Kasumi-1 (cell line): Measurements from ENCODE around the gene PPP1R27.

Experiments
- DNase-seq, 2 experiments: peaks; one replicate each; lab custom pipeline; 2025; lab: John Stamatoyannopoulos, UW

PPP1R27 gene

GRCh38 chr17:81804559-81805399 lies 30.1 kb downstream of the PPP1R27 start:
- no peak for DNase-seq

- no peak for DNase-seq
These were observed 30.9 kb downstream of the PPP1R27 start, which contains the start of gene GCGR for GRCh38 chr17:81803728-81804558. Gene GCGR, plus strand, starts transcription at chr17:81804150. Its CDS starts 4,869 bp downstream, at chr17:81809019.

DNA sequence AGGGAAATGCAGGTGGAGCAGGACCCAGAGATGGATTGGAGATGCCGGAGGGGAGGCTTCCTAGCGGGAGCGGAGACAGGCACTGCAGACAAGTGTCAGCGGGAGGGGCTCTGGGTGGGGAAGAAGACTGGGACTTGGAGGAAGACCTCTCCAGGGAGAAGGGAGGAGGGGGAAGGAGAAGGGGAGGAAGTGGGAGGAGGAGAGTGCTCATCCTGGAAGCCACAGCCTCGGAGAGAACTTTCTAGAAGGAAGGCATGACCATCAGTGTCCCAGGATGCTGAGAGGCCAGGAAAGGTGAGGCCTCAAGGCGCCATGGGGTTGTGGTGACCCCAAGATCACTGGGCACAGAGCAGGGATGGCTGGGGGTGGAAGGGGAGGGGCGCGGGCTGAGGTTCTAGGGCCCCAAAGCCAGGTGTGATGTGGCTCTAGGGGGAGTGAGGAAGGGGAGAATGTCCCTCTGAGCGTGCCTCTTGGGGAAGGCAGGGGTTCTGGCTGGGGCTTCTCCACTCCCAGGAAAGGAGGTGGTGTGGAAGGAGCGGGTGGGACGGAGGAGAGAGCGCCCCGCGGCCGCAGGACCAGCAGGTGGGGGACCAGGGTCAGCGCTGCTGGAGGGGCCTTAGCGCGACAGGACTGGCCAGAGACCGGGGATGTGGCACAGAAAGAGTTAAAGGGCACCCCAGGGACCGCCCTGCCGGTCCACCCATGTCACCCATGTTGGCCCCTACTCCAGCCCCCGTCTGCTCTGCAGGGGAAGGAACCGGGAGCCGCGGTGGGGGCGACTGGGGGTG lies 31.8 kb downstream of the PPP1R27 start:
- no peak for DNase-seq

GRCh38 chr17:81802048-81802758 lies 32.6 kb downstream of the PPP1R27 start:
- DNase-seq: no peak

- no peak for DNase-seq
These were observed 33.5 kb downstream of the PPP1R27 start for GRCh38 chr17:81801327-81801726.

GRCh38 chr17:81794509-81794908 lies 40.3 kb downstream of the PPP1R27 start:
- DNase-seq: no peak

DNA sequence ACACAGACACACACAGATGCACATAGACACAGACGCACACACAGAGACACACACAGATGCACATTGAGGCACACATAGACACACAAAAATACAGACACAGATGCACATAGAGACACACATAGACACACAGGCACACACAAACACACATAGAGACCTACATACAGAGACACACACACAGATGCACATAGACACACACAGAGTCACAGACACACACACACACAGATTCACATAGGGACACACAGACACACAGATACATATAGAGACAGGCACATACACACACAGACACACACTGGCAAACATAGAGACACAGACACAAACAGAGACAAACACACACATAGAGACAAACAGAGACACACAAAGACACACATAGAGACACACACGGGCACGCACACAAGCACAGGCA lies 40.8 kb downstream of the PPP1R27 start:
- DNase-seq: no peak

DNA sequence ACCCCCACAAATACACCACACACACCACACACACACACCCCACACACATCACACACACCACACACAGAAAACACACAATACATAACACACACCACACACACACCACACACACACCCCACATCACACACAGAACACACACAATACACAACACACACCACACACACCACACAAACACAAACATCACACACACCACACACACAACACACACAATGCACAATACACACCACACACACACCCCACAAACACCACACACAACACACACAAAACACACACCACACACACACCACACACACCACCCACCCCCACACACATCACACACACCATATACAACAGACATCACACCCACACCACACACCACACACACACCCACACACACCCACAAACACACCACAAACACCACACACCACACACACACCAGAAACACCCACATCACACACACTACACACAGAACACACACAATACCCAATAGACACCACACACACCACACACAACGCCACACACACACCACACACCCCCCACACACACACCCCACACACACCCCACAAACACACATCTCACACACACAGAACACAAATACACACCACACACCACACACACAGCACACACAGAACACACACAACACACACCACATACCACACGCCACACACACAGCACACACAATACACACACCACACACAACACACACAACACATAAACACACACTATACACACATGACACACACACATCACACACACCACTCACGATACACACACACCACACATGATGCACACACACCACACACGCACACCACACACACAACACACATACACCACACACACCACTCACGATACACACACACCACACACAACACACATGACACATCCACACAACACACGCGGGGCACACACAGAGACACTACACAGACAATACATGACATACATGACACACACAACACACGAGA lies 41.9 kb downstream of the PPP1R27 start:
- DNase-seq: no peak
